CD14-positive monocyte (primary cell): ENCODE measurements around the gene BRINP3. TPM values are rescaled to one million over a fixed set of nuclear protein-coding genes. Genes with fewer than 3 reads are reported as not detected.

Experiments
- DNase-seq, 3 donors: peaks; one replicate each; pipeline ENCODE4 v3.0.0-alpha.2; 2011 to 2022
- H2AFZ ChIP-seq: 2 replicates; pipeline ENCODE4 v1.6.0; 2012; ENCODE audit warnings: mild to moderate bottlenecking, low read depth, low read length, inconsistent platforms; ENCODE audit not compliant: insufficient read depth, poor library complexity, severe bottlenecking
- H3K27ac ChIP-seq, 2 donors: 1 replicate in 1 of 2; 2 replicates in 1 of 2; pipeline ENCODE4 v1.5.1; 2012 to 2013; ENCODE audit warnings: low read length in 2 of 2, control low read depth in 1 of 2, inconsistent platforms in 1 of 2, low read depth in 1 of 2, mild to moderate bottlenecking in 1 of 2
- H3K27me3 ChIP-seq, 2 donors: one replicate each; pipeline versions ENCODE4 v1.6.0 to v1.6.1; 2011 to 2013; ENCODE audit warnings: low read length in 2 of 2; ENCODE audit not compliant: control insufficient read depth in 2 of 2, insufficient read depth in 2 of 2
- H3K36me3 ChIP-seq, 2 donors: replicated peaks in 1 of 2; 1 replicate in 1 of 2; 2 replicates in 1 of 2; pipeline versions ENCODE4 v1.5.1 to v1.6.1; 2012 to 2013; ENCODE audit warnings: low read length in 2 of 2, control low read depth in 1 of 2, inconsistent platforms in 1 of 2, mild to moderate bottlenecking in 1 of 2; ENCODE audit not compliant: insufficient read depth in 2 of 2, control insufficient read depth in 1 of 2
- H3K4me1 ChIP-seq, 2 donors: 1 replicate in 1 of 2; 2 replicates in 1 of 2; pipeline versions ENCODE4 v1.5.1 to v1.6.1; 2012 to 2013; ENCODE audit warnings: low read length in 2 of 2, control low read depth in 1 of 2, inconsistent platforms in 1 of 2, mild to moderate bottlenecking in 1 of 2, moderate library complexity in 1 of 2; ENCODE audit not compliant: insufficient read depth in 2 of 2, control insufficient read depth in 1 of 2
- H3K4me2 ChIP-seq: replicated peaks from 2 replicates; pipeline ENCODE3; 2012; ENCODE audit warnings: low read length, moderate library complexity, mild to moderate bottlenecking; ENCODE audit not compliant: poor library complexity, severe bottlenecking; ENCODE audit errors: extremely low read depth
- H3K4me3 ChIP-seq, 3 experiments: fragments of 200-600 bp in 1 of 3; sonication (generic) in 1 of 3; replicated peaks in 1 of 3; 1 replicate in 2 of 3; 2 replicates in 1 of 3; pipeline ENCODE4 v1.5.1; 2011 to 2013; ENCODE audit warnings: low read length in 3 of 3, mild to moderate bottlenecking in 3 of 3, control low read depth in 2 of 3, low read depth in 2 of 3, inconsistent platforms in 1 of 3, moderate library complexity in 1 of 3
- H3K79me2 ChIP-seq: 2 replicates; pipeline ENCODE4 v1.6.0; 2012; ENCODE audit warnings: mild to moderate bottlenecking, control low read depth, inconsistent platforms, low read length, moderate library complexity; ENCODE audit not compliant: insufficient read depth
- H3K9ac ChIP-seq: 2 replicates; pipeline ENCODE4 v1.6.0; 2017; ENCODE audit warnings: low read length, mild to moderate bottlenecking; ENCODE audit not compliant: insufficient read depth, poor library complexity, severe bottlenecking
- H3K9me3 ChIP-seq, 2 donors: replicated peaks in 1 of 2; 1 replicate in 1 of 2; 2 replicates in 1 of 2; pipeline versions ENCODE4 v1.5.1 to v1.6.1; 2012 to 2013; ENCODE audit warnings: low read length in 2 of 2, control low read depth in 1 of 2; ENCODE audit not compliant: control insufficient read depth in 1 of 2, insufficient read depth in 1 of 2
- H4K20me1 ChIP-seq: 2 replicates; pipeline ENCODE4 v1.6.0; 2012; ENCODE audit warnings: mild to moderate bottlenecking, low read length, control low read depth, moderate library complexity; ENCODE audit not compliant: insufficient read depth
- H3K27ac Mint-ChIP-seq, 7 donors: one replicate each; pipeline ENCODE4 v1.8.0; 2020; ENCODE audit warnings: mild to moderate bottlenecking in 7 of 7, mixed read lengths in 7 of 7, moderate library complexity in 6 of 7, inconsistent platforms in 2 of 7
- H3K27me3 Mint-ChIP-seq, 3 donors: one replicate each; pipeline ENCODE4 v1.8.0; 2021 to 2022; ENCODE audit warnings: low read depth in 3 of 3, mild to moderate bottlenecking in 3 of 3, mixed read lengths in 3 of 3, moderate library complexity in 3 of 3, inconsistent platforms in 1 of 3
- H3K36me3 Mint-ChIP-seq, 2 donors: one replicate each; pipeline ENCODE4 v1.8.0; 2020; ENCODE audit warnings: mixed read lengths in 2 of 2, inconsistent platforms in 1 of 2, mild to moderate bottlenecking in 1 of 2
- H3K4me1 Mint-ChIP-seq: one replicate; pipeline ENCODE4 v1.8.0; 2020; ENCODE audit warnings: mild to moderate bottlenecking, mixed read lengths
- H3K4me3 Mint-ChIP-seq, 2 donors: one replicate each; pipeline ENCODE4 v1.8.0; 2020; ENCODE audit warnings: mild to moderate bottlenecking in 2 of 2, mixed read lengths in 2 of 2, moderate library complexity in 1 of 2
- H3K9me3 Mint-ChIP-seq, 7 donors: one replicate each; pipeline ENCODE4 v1.8.0; 2020 to 2022; ENCODE audit warnings: mixed read lengths in 7 of 7, mild to moderate bottlenecking in 6 of 7, moderate library complexity in 6 of 7, inconsistent platforms in 2 of 7
- WGBS: methylation state at CpG from one replicate; pipeline ENCODE4 v1.1.5; 2013; ENCODE audit warnings: missing lambda C conversion rate; ENCODE audit not compliant: insufficient coverage; 5-methylcytosine and 5-hydroxymethylcytosine counted together
- intact Hi-C, 2 donors: fragments of 100-400 bp; cut with micrococcal nuclease; formaldehyde crosslinking; loops; one replicate each; pipeline versions ENCODE4 v1.15.0 to v1.15.1; 2023
- polyA plus RNA-seq, 3 donors: library from polyadenylated mRNA; depleted of rRNA in 1 of 3; unstranded in 2 of 3; stranded (reverse) in 1 of 3; fragments of 300-500 nt in 2 of 3; fragments of >200 nt in 1 of 3; fragmentation: Illumina TruSeq in 2 of 3; gene quantifications; 1 replicate in 2 of 3; 2 replicates in 1 of 3; pipeline ENCODE4 v1.2.3, GENCODE V29; 2012 to 2021
- TF ChIP-seq, protein P1 (sequence below): fragments of 200-600 bp; IDR thresholded peaks from one replicate; pipeline ENCODE4 v1.8.0; 2022; ENCODE audit warnings: antibody characterized with exemption, mild to moderate bottlenecking

BRINP3 gene
- polyA plus RNA-seq, 3 donors: not detected

- no peaks in the 10 kb centered on the region for H3K27me3 ChIP-seq
- no peaks in the 10 kb centered on the region for H3K36me3 ChIP-seq
- no peak for DNase-seq
- H2AFZ ChIP-seq: no peak overlapping the region
- H3K27ac ChIP-seq: no peak overlapping the region
- no peaks in the 10 kb centered on the region for H3K4me1 ChIP-seq
- no peak overlapping the region for H3K9ac ChIP-seq
- no peaks in the 10 kb centered on the region for H4K20me1 ChIP-seq
- H3K79me2 ChIP-seq: no peaks in the 10 kb centered on the region
- H3K4me3 ChIP-seq: no peak overlapping the region
- Mint-ChIP-seq H3K4me3 (no peak overlapping the region), H3K36me3 (no peaks in the 10 kb centered on the region), H3K27me3 (no peaks in the 10 kb centered on the region), H3K4me1 (no peaks in the 10 kb centered on the region), H3K27ac (no peak overlapping the region), H3K9me3 (peaks cover 5 to 12% (median 7%) of the 10 kb centered on the region in 7 donors)
- no peak overlapping the region for H3K4me2 ChIP-seq
- no peaks in the 10 kb centered on the region for H3K9me3 ChIP-seq
- intact Hi-C loops: no loop called here
- TF ChIP-seq, protein P1, sequence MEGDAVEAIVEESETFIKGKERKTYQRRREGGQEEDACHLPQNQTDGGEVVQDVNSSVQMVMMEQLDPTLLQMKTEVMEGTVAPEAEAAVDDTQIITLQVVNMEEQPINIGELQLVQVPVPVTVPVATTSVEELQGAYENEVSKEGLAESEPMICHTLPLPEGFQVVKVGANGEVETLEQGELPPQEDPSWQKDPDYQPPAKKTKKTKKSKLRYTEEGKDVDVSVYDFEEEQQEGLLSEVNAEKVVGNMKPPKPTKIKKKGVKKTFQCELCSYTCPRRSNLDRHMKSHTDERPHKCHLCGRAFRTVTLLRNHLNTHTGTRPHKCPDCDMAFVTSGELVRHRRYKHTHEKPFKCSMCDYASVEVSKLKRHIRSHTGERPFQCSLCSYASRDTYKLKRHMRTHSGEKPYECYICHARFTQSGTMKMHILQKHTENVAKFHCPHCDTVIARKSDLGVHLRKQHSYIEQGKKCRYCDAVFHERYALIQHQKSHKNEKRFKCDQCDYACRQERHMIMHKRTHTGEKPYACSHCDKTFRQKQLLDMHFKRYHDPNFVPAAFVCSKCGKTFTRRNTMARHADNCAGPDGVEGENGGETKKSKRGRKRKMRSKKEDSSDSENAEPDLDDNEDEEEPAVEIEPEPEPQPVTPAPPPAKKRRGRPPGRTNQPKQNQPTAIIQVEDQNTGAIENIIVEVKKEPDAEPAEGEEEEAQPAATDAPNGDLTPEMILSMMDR: no peak
These were observed 225.6 kb downstream of the BRINP3 start for GRCh38 chr1:190252046-190252445.

DNA sequence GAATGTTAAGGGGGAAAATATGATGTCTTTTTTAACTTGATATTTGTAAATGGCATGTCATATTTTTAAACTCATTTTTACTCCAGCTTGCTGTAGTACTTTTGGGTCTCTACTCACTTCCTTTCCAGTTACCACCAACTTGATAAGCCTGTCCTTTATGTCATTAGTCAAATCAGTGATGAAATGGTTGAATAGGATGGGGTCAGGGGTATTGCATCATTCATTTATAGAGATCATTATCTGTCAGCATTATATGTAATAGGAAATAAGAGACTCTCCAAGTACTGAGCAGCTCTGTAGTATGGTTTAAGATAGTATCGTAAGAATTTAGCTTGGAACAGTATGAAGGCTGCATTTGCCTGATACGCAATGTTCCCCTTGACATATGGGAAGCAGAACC, 227.3 kb downstream of the BRINP3 start:
- Mint-ChIP-seq H3K27ac (no peak overlapping the region), H3K4me3 (no peak overlapping the region), H3K4me1 (no peaks in the 10 kb centered on the region), H3K27me3 (no peaks in the 10 kb centered on the region), H3K9me3 (peaks cover 2 to 7% (median 3%) of the 10 kb centered on the region in 7 donors), H3K36me3 (no peaks in the 10 kb centered on the region)
- no peak overlapping the region for H3K4me3 ChIP-seq
- H4K20me1 ChIP-seq: no peaks in the 10 kb centered on the region
- H3K9ac ChIP-seq: no peak overlapping the region
- no peak for DNase-seq
- H3K4me2 ChIP-seq: no peak overlapping the region
- H3K79me2 ChIP-seq: no peaks in the 10 kb centered on the region
- WGBS: no CpG with 5 or more reads among the region's 2 CpGs
- H3K36me3 ChIP-seq: no peaks in the 10 kb centered on the region
- intact Hi-C loops: no loop called here
- no peaks in the 10 kb centered on the region for H3K27me3 ChIP-seq
- H2AFZ ChIP-seq: no peak overlapping the region
- no peaks in the 10 kb centered on the region for H3K4me1 ChIP-seq
- no peaks in the 10 kb centered on the region for H3K9me3 ChIP-seq
- H3K27ac ChIP-seq: no peak overlapping the region
- TF ChIP-seq, protein P1: no peak
